GM21515 (cell line): ENCODE data around the gene C22orf15.
"Not testable (repeated sequence)": the region's sequence is repeated elsewhere in the genome, so short reads cannot be mapped to it uniquely, and the experiment has no call there.

ENCODE experiments used
- ATAC-seq: cut with Tn5 transposase; IDR thresholded peaks from one replicate; pipeline ENCODE4 v1.9.1; 2021; ENCODE audit not compliant: unreplicated experiment

Gene C22orf15

GRCh38 chr22:23762842-23763578 lies at the start of gene C22orf15:
Gene C22orf15 (plus strand): TSS chr22:23762990. CDS start chr22:23763307, 317 bp downstream.
- no peak for ATAC-seq

DNA sequence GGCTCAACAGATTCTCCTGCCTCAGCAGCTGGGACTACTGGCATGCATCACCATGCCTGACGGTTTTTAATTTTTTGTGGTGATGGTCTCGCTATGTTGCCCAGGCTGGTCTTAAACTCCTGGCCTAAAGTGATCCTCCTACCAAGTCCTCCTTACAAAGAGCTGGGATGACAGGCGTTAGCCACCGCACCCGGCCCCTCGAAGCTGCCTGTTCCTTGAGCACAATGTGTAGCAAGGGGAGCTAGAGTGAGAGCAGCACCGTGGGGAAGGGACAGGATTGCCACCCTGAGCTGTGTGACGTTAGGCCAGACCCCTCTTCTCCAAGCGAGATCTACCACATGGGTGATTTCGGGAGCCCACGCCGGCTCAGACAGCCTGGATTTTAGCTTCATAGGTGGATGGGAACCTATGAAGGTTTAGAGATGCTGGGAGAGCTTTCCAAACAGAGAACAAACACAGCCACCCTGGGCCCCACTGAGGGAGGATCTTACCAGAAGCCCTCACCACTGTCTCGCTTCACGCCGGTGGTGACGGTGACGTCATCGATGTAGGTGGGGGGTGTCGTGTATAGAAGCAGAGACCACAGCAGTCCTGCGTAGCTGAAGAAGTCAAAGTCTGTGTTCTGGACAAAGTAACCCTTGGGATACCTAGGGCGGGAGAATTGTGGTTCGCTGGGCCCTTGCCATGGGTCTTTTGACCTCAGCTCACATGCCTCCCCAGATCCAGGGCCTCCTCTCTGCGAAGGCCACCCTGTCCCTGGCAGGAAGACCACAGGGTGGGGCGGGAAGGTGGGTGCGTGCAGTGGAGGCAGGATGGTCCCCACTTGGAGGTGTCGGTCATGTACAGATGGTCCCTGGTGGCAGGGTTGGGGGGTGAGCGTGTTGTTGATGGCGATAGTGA lies 48.8 kb upstream of the C22orf15 start:
- no peak for ATAC-seq

- no peak for ATAC-seq
Measured at GRCh38 chr22:23714596-23715578, 47.9 kb upstream of the C22orf15 start.

- ATAC-seq = no peak
Measured at GRCh38 chr22:23715806-23716375, 46.9 kb upstream of the C22orf15 start.

DNA sequence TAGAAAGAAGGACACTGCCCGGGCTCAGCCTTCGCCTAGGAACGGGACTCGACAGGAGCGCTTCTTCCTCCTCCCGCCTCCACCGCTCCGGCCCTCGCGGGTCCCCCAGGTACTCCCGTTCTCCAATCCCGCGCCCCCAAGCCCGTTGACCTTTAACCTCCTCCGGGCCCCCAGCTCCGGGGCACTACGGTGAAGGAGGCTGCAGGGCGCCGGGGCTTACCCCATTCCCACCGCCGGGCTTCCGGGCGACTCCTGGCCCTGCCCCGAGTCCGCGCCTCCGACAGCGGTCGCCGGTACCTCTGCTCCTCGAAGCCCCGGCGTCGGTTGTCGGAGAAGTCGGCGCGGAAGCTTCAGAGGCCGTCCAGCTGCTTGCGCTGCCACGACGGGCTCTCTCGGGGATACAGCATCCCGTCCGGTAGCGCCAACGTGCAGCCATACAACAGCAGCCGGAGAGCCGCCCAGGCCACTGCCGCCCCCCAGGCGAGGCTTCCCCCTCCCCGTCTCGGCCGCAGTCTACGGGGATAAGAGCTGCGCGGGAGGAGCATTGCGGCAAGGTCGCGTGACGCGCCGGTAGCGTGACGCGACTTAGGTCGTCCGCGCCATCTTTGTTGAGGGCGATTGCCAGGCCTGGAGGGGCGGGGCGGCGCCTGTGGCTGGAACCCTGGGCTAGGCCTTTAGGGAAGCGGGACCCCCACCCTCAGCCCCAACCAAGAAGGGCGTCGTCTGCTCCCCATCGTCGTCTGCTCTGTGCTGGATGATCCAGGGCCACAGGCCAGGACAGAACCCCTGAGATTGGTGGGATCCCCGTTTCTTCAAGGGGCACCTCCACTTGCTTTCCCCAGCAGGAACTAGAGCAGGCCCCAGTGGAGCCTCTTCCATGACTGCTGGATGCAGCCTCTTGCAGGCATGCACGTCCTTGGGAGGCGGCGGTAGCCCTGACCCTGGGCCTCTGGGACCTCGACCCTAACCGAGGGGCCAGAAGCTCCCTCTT lies 45.7 kb upstream of the C22orf15 start:
- peak; percentile 82 for ATAC-seq

DNA sequence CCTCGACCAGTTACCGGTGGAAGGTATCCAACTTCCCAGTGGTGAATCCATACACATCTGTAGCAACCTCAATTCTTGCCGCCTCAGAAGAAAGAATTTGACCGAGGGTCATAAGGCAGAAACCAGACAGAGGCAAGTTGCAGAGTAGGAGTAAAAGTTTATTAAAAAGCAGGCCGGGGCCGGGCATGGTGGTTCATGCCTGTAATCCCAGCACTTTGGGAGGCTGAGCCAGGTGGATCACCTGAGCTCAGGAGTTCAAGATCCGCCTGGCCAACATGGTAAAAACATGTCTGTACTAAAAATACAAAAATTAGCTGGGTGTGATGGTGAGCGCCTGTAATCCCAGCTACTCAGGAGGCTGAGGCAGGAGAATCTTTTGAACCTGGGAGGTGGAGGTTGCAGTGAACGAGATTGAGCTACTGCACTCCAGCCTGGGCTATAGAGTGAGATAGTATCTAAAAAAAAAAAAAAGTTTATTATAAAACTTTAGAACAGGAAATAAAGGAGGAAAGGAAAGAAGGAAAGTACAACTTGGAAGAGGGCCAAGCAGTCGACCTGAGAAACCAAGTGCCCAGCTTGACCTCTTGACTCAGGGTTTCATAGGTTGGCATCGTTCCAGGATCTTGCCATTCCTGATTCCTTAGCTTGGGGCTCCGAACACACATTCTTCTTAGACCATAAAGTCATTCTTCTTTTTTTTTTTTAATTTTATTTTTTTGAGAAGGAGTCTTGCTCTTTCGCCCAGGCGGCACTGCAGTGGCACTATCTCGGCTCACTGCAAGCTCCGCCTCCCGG lies 44.2 kb upstream of the C22orf15 start:
- ATAC-seq = no peak

- ATAC-seq = no peak
Measured at GRCh38 chr22:23720855-23721254, 41.9 kb upstream of the C22orf15 start.

DNA sequence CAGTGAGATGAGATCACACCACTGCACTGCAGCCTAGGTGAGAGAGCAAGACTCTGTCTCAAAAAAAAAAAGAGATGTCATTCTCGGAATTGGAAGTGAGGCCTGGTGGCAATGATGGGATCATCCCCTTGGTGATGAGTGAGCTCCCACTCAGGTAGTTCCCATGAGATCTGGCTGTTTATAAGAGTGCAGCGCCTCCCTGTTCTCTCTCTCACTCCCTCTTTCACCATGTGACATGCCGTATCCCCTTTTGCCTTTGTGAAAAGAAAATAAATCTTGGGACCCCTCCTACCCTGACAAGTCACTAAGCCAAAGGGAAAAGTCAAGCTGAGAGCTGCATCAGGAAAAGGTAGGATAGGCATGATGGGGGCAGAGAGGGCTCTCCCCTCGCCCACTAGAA lies 40.6 kb upstream of the C22orf15 start:
- ATAC-seq = no peak

- no peak for ATAC-seq
Measured at GRCh38 chr22:23722724-23723123, 40.1 kb upstream of the C22orf15 start.

DNA sequence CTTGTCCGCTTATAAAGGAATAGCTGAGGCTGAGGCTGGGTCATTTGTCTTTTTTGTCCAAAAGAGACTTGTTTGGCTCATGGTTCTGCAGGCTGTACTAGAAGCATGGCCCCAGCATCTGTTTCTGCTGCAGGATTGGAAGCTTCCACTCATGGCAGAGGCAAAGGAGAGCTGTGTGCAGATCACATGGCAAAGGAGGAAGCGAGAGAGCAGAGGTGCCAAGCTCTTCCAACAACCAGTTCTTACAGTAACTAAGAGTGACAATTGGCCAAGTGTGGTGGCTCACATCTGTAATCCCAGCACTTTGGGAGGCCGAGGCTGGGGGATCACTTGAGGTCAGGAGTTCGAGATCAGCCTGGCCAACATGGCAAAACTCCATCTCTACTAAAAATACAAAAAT lies 34.7 kb upstream of the C22orf15 start:
- not testable (repeated sequence) for ATAC-seq

GRCh38 chr22:23737696-23738095 lies 25.1 kb upstream of the C22orf15 start:
- no peak for ATAC-seq

DNA sequence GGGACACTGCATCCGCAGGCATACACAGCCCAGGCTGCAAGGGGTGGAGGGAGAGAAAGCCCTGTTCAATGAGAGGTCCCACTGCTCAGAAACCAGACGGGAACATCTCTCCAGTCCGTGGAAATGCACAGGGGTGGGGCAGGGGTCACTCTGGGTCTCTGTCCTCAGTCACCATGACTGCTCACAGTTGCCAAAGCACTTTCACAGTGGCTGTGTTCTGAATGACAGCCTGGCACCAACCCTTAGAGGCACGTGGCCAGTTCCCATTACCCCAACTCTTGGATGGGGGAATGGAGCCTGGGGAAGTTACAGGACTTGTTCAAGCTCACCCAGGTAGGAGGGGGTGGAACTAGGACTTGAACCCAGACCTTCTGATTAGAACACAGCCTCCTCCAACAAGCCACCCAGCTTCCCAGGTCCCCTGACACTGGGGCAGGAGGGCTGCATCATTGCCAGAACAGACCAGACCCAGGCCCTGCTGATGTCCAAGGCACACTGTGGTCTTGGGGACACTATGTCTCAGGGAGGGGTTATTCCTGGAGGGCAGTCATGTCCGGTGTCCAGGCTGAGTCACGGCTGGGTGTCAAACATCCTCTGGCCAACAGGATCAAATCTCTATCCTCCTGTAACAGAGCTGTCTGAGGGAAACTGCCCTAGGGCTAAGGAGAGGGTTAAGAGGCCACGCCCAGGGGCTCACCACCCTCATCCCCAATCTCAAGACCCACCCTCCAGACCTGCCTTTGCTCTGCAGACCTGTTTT lies 20.1 kb upstream of the C22orf15 start:
- ATAC-seq = no peak

- ATAC-seq = no peak
Measured at GRCh38 chr22:23743303-23743705, 19.5 kb upstream of the C22orf15 start.

DNA sequence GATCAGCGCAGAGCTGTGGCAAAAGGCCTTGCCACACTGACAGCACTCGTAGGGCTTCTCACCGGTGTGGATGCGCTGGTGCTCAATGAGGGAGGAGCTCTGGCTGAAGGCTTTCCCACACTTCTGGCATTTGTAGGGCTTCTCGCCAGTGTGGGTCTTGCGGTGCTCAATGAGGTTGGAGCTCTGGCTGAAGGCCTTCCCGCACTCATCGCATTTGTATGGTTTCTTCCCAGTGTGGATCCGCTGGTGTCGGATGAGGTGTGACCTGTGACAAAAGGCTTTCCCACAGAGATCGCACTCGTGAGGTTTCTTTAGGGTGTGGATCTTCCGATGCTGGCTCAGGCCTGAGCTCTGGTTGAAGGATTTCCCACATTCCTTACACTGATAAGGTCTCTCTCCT lies 18.8 kb upstream of the C22orf15 start:
- no peak for ATAC-seq

DNA sequence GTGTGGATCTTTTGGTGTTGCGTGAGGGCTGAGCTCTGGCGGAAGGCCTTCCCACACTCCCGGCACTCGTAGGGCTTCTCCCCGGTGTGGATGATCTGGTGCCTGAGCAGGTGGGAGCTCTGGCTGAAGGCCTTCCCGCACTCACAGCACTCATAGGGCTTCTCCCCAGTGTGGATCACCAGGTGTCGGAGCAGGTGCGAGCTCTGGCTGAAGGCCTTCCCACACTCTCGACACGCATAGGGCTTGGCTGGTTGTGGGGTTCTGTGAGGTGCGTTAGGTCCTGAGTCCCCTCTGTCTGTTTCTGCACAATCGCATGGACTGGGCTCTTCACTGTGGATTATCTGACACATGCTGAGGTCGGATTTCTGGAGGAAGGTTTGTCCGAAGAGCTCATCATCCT lies 18.3 kb upstream of the C22orf15 start:
- ATAC-seq = no peak

DNA sequence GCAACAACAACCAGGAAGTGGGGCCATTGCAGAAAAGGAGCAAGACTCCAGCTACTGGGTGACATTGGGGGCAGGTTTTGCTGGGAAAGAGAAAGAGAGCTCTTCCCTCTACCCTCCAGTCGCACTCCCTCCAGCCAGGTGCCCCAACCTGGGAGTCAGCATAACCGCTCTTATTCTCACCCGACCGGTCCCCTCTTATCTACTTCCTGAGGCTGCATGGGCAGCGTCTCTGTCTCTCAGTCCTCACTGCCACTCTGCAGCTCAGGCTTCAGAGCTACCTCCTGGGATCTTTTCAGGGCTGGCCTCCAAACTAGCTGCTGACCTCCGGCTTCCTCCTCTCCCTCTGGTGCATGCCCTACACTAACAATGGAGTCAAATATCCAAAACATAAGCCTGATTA lies 17.0 kb upstream of the C22orf15 start:
- no peak for ATAC-seq

- no peak for ATAC-seq
Measured at GRCh38 chr22:23749841-23750301, 12.9 kb upstream of the C22orf15 start.

DNA sequence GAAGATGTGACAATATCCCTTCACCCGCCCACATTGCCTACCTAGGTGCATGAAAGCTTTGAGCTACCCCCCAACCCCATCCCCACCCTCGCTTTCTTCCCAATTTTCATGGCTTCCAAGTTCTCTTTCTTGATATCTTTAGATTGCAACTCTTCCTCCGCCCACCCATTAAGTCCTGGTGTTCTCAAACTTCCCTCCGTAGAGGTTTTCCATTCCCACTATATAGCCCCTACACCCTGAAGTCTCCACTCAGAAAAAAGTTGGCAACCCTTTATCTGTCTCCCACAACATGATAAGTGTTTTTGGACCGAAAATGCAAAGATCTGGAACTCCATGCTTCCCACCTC lies 12.4 kb upstream of the C22orf15 start:
- ATAC-seq = no peak
